NT2/D1 (cell line): ENCODE measurements around the gene IL3.

ENCODE experiments used
- SUZ12 ChIP-seq: IDR thresholded peaks from 2 replicates; pipeline ENCODE4 v1.6.1; 2011; ENCODE audit not compliant: insufficient read length, insufficient read depth; ENCODE audit errors: extremely low read depth
- YY1 ChIP-seq: IDR thresholded peaks from 2 replicates; pipeline ENCODE4 v1.6.1; 2011; ENCODE audit not compliant: insufficient read length, insufficient read depth
- ZNF274 ChIP-seq: IDR thresholded peaks from 2 replicates; pipeline ENCODE4 v1.6.1; 2011; ENCODE audit warnings: mild to moderate bottlenecking, low read depth, low read length

DNA sequence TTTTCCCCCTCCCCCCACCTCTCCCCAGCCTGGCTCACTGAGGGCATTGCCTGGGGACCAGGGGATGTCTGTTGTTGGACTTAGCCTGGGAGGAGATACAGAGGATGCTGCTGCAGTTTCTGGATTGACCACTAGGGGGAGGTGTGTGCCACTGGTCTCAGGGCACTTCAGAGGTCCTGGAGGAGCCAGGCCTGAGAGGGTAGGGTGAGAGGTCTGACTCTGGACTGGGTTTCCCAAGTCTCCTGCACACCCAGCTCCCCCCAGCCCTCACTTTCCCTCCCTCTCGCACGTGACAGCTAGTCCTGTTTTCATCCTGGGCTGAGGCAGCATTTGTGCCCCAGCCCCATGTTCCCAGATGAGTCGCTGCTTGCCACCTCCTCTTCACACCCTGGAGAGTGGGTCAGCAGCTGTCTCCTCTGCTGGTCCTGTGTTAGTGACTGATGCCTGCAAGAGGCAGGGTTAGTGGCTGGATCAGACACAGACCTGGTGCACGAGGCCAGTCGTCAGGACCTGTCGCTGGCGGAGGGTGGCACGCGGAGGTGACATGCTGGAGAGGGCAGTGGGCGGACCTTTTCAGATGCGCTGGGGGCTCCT, 4.4 kb downstream of the IL3 start:
- TF ChIP-seq YY1 (no peak), ZNF274 (no peak), SUZ12 (no peak)
